Activated CD8-positive, alpha-beta T cell treated with anti-CD3 and anti-CD28 coated beads for 36 hours (primary cell): ENCODE data around the gene CCR4. TPM values are rescaled to one million over a fixed set of nuclear protein-coding genes. Genes with fewer than 3 reads are reported as not detected.
A peak's percentile ranks its signal among the peaks of the same experiment; 100 is the strongest.
"Not testable (repeated sequence)": the region's sequence is repeated elsewhere in the genome, so short reads cannot be mapped to it uniquely, and the experiment has no call there.

Experiments used
- ATAC-seq: fragments of 200-7000 bp; cut with Tn5 transposase; one replicate; pipeline ENCODE4 v1.10.0; 2021; ENCODE audit warnings: mild to moderate bottlenecking, moderate library complexity
- CTCF ChIA-PET: fragments of 350-600 bp; sonication (Branson Sonifier 250); formaldehyde crosslinking; loops from one replicate; lab custom pipeline; 2021; ENCODE audit warnings: antibody characterized with exemption; lab: Charles Lee
- POLR2A ChIA-PET: fragments of 350-600 bp; sonication (Branson Sonifier 250); formaldehyde crosslinking; loops from one replicate; lab custom pipeline; 2021; ENCODE audit warnings: antibody characterized with exemption; lab: Charles Lee
- DNase-seq: peaks from one replicate; pipeline ENCODE4 v3.0.0-alpha.2; 2020
- H3K27ac Mint-ChIP-seq: one replicate; pipeline ENCODE4 v1.8.0; 2021; ENCODE audit warnings: mild to moderate bottlenecking, mixed read lengths
- H3K27me3 Mint-ChIP-seq: one replicate; pipeline ENCODE4 v1.8.0; 2021; ENCODE audit warnings: mixed read lengths
- H3K36me3 Mint-ChIP-seq: one replicate; pipeline ENCODE4 v1.8.0; 2021; ENCODE audit warnings: low read depth, mixed read lengths
- H3K4me1 Mint-ChIP-seq: one replicate; pipeline ENCODE4 v1.8.0; 2021; ENCODE audit warnings: low read depth, mixed read lengths
- H3K4me3 Mint-ChIP-seq: one replicate; pipeline ENCODE4 v1.8.0; 2021; ENCODE audit warnings: mild to moderate bottlenecking, moderate library complexity, mixed read lengths
- H3K9me3 Mint-ChIP-seq: one replicate; pipeline ENCODE4 v1.8.0; 2021; ENCODE audit warnings: mixed read lengths
- intact Hi-C: fragments of 100-400 bp; cut with micrococcal nuclease; formaldehyde crosslinking; loops from one replicate; pipeline ENCODE4 v1.10.0; 2022
- total RNA-seq, 2 experiments: library from RNA; stranded (reverse); gene quantifications; one replicate each; pipeline ENCODE4 v1.2.3, GENCODE V29; 2021
- TF ChIP-seq, protein P1 (sequence below): fragments of 200-600 bp; IDR thresholded peaks from one replicate; pipeline ENCODE4 v1.8.0; 2022; ENCODE audit warnings: antibody characterized with exemption, mild to moderate bottlenecking

The CCR4 gene
- total RNA-seq, 2 experiments from 2014 or later = 17.4 to 18.8 TPM

DNA sequence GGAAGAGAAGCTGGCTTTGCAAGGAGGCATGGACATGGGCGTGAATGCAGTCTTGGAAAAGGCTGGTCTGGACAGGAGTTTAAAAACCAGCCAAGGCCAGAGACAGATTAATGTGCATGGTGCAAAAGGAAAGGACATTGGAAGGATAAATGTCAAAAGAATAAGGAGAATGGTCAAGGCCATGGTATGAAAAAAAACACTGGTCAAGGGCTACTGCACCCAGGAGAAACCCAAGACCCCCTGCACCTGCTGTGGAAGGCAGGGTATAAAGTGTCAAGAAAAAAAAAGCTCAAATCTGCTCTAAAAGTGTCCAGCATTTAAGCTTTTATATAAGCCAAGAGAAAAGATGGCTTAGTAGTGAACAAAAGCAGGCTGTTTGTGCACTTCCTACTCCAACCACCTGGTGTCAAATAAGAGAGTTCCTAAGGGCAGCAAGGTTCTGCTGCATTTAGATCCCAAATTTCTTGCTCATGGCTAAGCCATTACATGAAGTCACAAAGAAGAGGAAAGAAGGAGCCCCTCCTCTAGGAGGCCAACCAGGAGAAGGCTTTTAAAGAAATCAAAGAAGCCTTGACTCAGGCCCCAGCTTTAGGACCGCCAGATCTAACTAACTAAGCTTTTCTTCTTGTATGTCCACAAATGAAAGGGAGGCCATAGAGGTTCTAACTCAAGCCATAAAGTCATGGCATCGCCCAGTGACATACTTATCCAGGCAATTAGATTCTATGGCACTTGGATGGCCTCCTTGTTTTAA, 16.9 kb downstream of the CCR4 start:
- ATAC-seq = no peak
- H3K27me3 Mint-ChIP-seq = no peaks in the 10 kb centered on the region
- POLR2A ChIA-PET = interaction anchor here (1.1 to 1.7 kb wide), 2 partner anchors 18 to 22 kb away, joined by 3 to 4 read pairs; no protein-coding TSS in a partner anchor
- H3K4me1 Mint-ChIP-seq = peaks cover 13% of the 10 kb centered on the region
- CTCF ChIA-PET = interaction anchor here (1.1 to 1.9 kb wide), 4 partner anchors 11 to 107 kb away, joined by 3 to 8 read pairs (median 6); no protein-coding TSS in a partner anchor
- intact Hi-C loops = no loop called here
- no peak for DNase-seq
- TF ChIP-seq, protein P1, sequence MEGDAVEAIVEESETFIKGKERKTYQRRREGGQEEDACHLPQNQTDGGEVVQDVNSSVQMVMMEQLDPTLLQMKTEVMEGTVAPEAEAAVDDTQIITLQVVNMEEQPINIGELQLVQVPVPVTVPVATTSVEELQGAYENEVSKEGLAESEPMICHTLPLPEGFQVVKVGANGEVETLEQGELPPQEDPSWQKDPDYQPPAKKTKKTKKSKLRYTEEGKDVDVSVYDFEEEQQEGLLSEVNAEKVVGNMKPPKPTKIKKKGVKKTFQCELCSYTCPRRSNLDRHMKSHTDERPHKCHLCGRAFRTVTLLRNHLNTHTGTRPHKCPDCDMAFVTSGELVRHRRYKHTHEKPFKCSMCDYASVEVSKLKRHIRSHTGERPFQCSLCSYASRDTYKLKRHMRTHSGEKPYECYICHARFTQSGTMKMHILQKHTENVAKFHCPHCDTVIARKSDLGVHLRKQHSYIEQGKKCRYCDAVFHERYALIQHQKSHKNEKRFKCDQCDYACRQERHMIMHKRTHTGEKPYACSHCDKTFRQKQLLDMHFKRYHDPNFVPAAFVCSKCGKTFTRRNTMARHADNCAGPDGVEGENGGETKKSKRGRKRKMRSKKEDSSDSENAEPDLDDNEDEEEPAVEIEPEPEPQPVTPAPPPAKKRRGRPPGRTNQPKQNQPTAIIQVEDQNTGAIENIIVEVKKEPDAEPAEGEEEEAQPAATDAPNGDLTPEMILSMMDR = peak; percentile 29
- H3K4me3 Mint-ChIP-seq = no peak overlapping the region
- peaks cover 29% of the 10 kb centered on the region for H3K36me3 Mint-ChIP-seq
- H3K9me3 Mint-ChIP-seq = peaks cover 29% of the 10 kb centered on the region
- H3K27ac Mint-ChIP-seq = no peak overlapping the region

DNA sequence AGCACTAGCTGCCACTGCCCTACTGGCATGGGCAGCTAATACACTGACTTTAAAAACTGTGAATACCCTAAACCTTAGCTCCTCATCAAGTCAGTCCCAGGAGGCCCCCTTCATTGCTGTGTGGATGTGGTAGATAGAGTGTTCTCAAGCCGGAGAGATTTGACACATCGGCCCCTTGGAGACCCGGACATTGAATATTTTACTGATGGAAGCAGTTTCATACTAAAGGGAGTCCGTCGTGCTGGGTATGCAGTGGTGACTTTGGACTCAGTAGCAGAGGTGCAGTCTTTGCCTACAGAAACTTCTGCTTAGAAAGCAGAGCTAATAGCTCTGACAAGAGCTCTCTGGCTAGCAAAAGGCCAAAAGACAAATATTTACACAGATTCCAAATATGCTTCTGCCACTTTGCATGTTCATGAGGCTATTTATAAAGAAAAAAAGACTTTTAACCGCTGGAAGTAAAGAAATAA, 17.5 kb downstream of the CCR4 start:
- no peak overlapping the region for H3K27ac Mint-ChIP-seq
- no peak overlapping the region for H3K4me3 Mint-ChIP-seq
- H3K27me3 Mint-ChIP-seq = no peaks in the 10 kb centered on the region
- peaks cover 28% of the 10 kb centered on the region for H3K9me3 Mint-ChIP-seq
- intact Hi-C loops = no loop called here
- ChIA-PET POLR2A (interaction anchor here (0.7 to 1.7 kb wide), 2 partner anchors 17 to 92 kb away, joined by 3 to 4 read pairs; no protein-coding TSS in a partner anchor), CTCF (interaction anchor here (1.3 to 1.9 kb wide), 3 partner anchors 11 to 106 kb away, joined by 5 to 8 read pairs (median 6); no protein-coding TSS in a partner anchor)
- peaks cover 13% of the 10 kb centered on the region for H3K4me1 Mint-ChIP-seq
- H3K36me3 Mint-ChIP-seq = peaks cover 26% of the 10 kb centered on the region
- TF ChIP-seq, protein P1 = no peak
- DNase-seq (no peak), ATAC-seq (no peak)

DNA sequence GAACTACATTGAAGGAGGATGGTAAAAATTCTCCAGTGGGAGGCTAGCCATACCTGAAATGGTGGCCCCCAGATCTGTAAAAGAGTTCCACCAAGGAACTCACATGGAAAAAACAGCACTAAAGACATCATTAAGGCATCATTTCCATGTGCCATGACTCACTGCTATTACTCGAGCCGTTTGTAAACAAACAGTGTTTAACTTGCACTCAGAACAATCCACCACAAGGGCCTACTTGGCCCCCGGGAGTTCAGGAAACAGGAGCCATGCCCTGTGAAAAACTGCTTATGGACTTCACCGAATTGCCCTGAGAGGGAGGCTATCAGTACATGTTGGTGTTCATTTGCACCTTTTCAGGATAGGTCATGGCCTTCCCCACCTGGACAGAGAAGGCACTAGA, 18.2 kb downstream of the CCR4 start:
- POLR2A ChIA-PET = interaction anchor here (0.7 kb wide), 1 partner anchor 92 kb away, joined by 3 read pairs; no protein-coding TSS in a partner anchor
- no peak for ATAC-seq
- no peaks in the 10 kb centered on the region for H3K27me3 Mint-ChIP-seq
- CTCF ChIA-PET = no interaction called here
- H3K9me3 Mint-ChIP-seq = peaks cover 22% of the 10 kb centered on the region
- no peak overlapping the region for H3K4me3 Mint-ChIP-seq
- peaks cover 19% of the 10 kb centered on the region for H3K36me3 Mint-ChIP-seq
- intact Hi-C loops = no loop called here
- peaks cover 11% of the 10 kb centered on the region for H3K4me1 Mint-ChIP-seq
- H3K27ac Mint-ChIP-seq = no peak overlapping the region
- TF ChIP-seq, protein P1 = no peak
- DNase-seq = no peak

DNA sequence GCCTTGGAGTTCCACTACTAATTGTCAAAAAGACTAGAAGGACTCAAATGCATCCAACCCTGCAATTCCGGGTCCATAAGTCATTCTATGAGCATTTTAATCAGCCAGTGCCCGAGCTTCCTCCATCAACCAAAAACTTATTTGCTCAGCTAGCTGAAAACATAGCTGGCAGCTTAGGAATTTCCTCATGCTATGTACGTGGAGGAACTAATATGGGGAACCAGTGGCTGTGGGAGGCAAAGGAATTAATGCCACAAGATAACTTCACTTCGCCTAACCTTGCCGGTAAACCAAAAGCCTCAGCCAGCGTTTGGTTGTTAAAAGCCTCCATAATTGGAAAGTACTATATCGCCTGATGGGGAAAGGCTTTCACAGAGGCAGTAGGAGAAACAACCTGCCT, 19.8 kb downstream of the CCR4 start:
- intact Hi-C loops, H3K36me3 Mint-ChIP-seq, H3K27me3 Mint-ChIP-seq, DNase-seq, ATAC-seq, CTCF ChIA-PET, H3K27ac Mint-ChIP-seq, H3K9me3 Mint-ChIP-seq, H3K4me3 Mint-ChIP-seq: not testable (repeated sequence)
- H3K4me1 Mint-ChIP-seq = peaks cover 20% of the 10 kb centered on the region
- POLR2A ChIA-PET = interaction anchor here (1.1 kb wide), 1 partner anchor 16 kb away, joined by 3 read pairs; no protein-coding TSS in a partner anchor

DNA sequence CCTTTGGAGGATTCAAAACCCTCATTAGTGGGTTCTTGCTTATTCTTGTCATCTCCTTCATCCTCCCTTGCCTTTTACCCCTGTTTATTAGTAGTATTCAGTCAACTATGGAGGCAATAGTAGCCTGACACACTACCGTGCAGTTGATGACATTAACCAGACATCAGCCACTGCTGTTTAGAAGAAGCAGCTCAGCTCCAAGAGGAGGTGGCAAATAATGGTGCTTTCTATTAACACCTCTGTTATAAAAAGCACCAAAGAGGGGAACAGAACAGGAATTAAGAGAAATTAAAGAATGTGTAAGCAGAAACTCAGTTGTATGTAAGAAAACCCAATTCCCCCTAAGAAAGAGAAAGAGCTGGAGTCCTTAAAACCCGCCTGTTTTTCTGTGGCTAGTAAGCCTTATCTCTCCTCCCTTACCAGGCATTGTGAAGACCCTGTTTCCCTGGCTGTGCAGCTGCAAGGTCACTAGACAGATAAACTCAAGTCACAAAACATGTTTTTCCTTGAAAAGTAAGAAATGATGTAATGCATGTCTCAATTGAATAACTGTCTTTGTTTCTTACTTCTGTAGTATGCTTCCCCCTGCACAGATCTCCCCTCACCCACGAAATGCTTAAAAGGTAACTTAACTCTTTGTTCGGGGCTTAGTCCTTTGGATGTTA, 21.2 kb downstream of the CCR4 start:
- Mint-ChIP-seq H3K27ac (no peak overlapping the region), H3K9me3 (no peaks in the 10 kb centered on the region), H3K36me3 (peaks cover 2% of the 10 kb centered on the region), H3K4me1 (peaks cover 23% of the 10 kb centered on the region), H3K4me3 (no peak overlapping the region), H3K27me3 (no peaks in the 10 kb centered on the region)
- intact Hi-C loops = no loop called here
- ChIA-PET POLR2A (interaction anchor here (1.5 kb wide), 1 partner anchor 10 kb away, joined by 4 read pairs; no protein-coding TSS in a partner anchor), CTCF (no interaction called here)
- DNase-seq (no peak), ATAC-seq (no peak)
- TF ChIP-seq, protein P1 = no peak
